Neural progenitor cell (in vitro differentiated cells): Measurements from ENCODE around the gene USP15. TPM values are rescaled to one million over a fixed set of nuclear protein-coding genes. Genes with fewer than 3 reads are reported as not detected.
"Not testable (repeated sequence)": the region's sequence is repeated elsewhere in the genome, so short reads cannot be mapped to it uniquely, and the experiment has no call there.

Source experiments
- DNase-seq: peaks from one replicate; pipeline ENCODE4 v3.0.0-alpha.2; 2016; ENCODE audit warnings: low spot score
- H2AFZ ChIP-seq: fragments of 200-600 bp; sonication (generic); replicated peaks from 2 replicates; pipeline ENCODE4 v1.6.1; 2016; ENCODE audit warnings: antibody characterized with exemption
- H3F3A ChIP-seq: fragments of 200-600 bp; sonication (generic); 2 replicates; pipeline ENCODE4 v1.6.1; 2016; ENCODE audit warnings: antibody characterized with exemption, low read depth
- H3K27ac ChIP-seq: fragments of 200-600 bp; sonication (generic); 2 replicates; pipeline ENCODE4 v1.5.1; 2016; ENCODE audit warnings: mild to moderate bottlenecking
- H3K27me3 ChIP-seq: fragments of 200-600 bp; sonication (generic); 2 replicates; pipeline ENCODE4 v1.6.1; 2016; ENCODE audit warnings: mild to moderate bottlenecking, moderate library complexity
- H3K36me3 ChIP-seq: fragments of 200-600 bp; sonication (generic); 2 replicates; pipeline ENCODE4 v1.5.1; 2016
- H3K4me1 ChIP-seq: fragments of 200-600 bp; sonication (generic); 2 replicates; pipeline ENCODE4 v1.6.1; 2016; ENCODE audit warnings: mixed run types
- H3K4me2 ChIP-seq: fragments of 200-600 bp; sonication (generic); 2 replicates; pipeline ENCODE4 v1.6.1; 2016
- H3K4me3 ChIP-seq: fragments of 200-600 bp; sonication (generic); 2 replicates; pipeline ENCODE4 v1.5.1; 2016
- H3K79me2 ChIP-seq: fragments of 200-600 bp; sonication (generic); 2 replicates; pipeline ENCODE4 v1.6.1; 2016; ENCODE audit warnings: low read depth
- H3K9ac ChIP-seq: fragments of 200-600 bp; sonication (generic); 2 replicates; pipeline ENCODE4 v1.6.1; 2016
- H3K9me3 ChIP-seq: fragments of 200-600 bp; sonication (generic); 2 replicates; pipeline ENCODE4 v1.5.1; 2016; ENCODE audit warnings: low read depth
- H4K20me1 ChIP-seq: fragments of 200-600 bp; sonication (generic); 2 replicates; pipeline ENCODE4 v1.6.1; 2016; ENCODE audit warnings: low read depth
- H3K27ac Mint-ChIP-seq: 3 replicates; pipeline ENCODE4 v1.8.0; 2021; ENCODE audit warnings: mixed read lengths
- H3K27me3 Mint-ChIP-seq: 2 replicates; pipeline ENCODE4 v1.8.0; 2022; ENCODE audit warnings: low read depth, mild to moderate bottlenecking, inconsistent platforms, moderate library complexity, mixed read lengths; ENCODE audit not compliant: insufficient read depth
- H3K36me3 Mint-ChIP-seq: 3 replicates; pipeline ENCODE4 v1.8.0; 2021; ENCODE audit warnings: mixed read lengths
- H3K4me1 Mint-ChIP-seq: 3 replicates; pipeline ENCODE4 v1.8.0; 2021; ENCODE audit warnings: mixed read lengths
- H3K4me3 Mint-ChIP-seq: 3 replicates; pipeline ENCODE4 v1.8.0; 2021; ENCODE audit warnings: mild to moderate bottlenecking, moderate library complexity, mixed read lengths
- H3K9me3 Mint-ChIP-seq: 3 replicates; pipeline ENCODE4 v1.8.0; 2020; ENCODE audit warnings: mixed read lengths
- CTCF ChIP-seq: fragments of 200-600 bp; sonication (generic); IDR thresholded peaks from 2 replicates; pipeline ENCODE4 v1.5.1; 2017; ENCODE audit warnings: antibody characterized with exemption, mild to moderate bottlenecking
- EZH2 ChIP-seq: fragments of 200-600 bp; sonication (generic); IDR thresholded peaks from 2 replicates; pipeline ENCODE4 v1.6.1; 2017; ENCODE audit warnings: antibody characterized with exemption, mild to moderate bottlenecking, moderate library complexity
- EZH2phosphoT487 ChIP-seq: fragments of 200-600 bp; sonication (generic); IDR thresholded peaks from 2 replicates; pipeline ENCODE4 v1.6.1; 2017; ENCODE audit warnings: antibody characterized with exemption
- total RNA-seq: library from RNA; depleted of rRNA; stranded (reverse); fragments of >200 nt; gene quantifications from 2 replicates; pipeline ENCODE4 v1.2.3, GENCODE V29; 2015; ENCODE audit warnings: low replicate concordance

Gene USP15
- total RNA-seq, 1 donor from 2014 or later = 36.0 TPM

GRCh38 chr12:62438098-62438692, 178.0 kb downstream of the USP15 start:
- peaks cover 3% of the 10 kb centered on the region for H3K27me3 Mint-ChIP-seq
- DNase-seq = peak; percentile 69
- H3K27me3 ChIP-seq = peaks cover 37% of the 10 kb centered on the region
- H2AFZ ChIP-seq = peak overlapping the region; percentile 81
- H3F3A ChIP-seq = no peaks in the 10 kb centered on the region
- no peaks in the 10 kb centered on the region for H3K79me2 ChIP-seq
- H3K4me1 ChIP-seq = peaks cover 12% of the 10 kb centered on the region
- no peak overlapping the region for H3K27ac ChIP-seq
- H3K4me1 Mint-ChIP-seq = peaks cover 3% of the 10 kb centered on the region
- peaks cover 20% of the 10 kb centered on the region for H3K9me3 Mint-ChIP-seq
- no peak overlapping the region for H3K9ac ChIP-seq
- no peak for TF ChIP-seq EZH2
- peak; percentile 75 for TF ChIP-seq CTCF
- no peak for TF ChIP-seq EZH2phosphoT487
- H3K36me3 ChIP-seq = no peaks in the 10 kb centered on the region
- no peak overlapping the region for H3K27ac Mint-ChIP-seq
- H4K20me1 ChIP-seq = no peaks in the 10 kb centered on the region
- H3K4me3 Mint-ChIP-seq = no peak overlapping the region
- no peak overlapping the region for H3K4me3 ChIP-seq
- H3K36me3 Mint-ChIP-seq = peaks cover 2% of the 10 kb centered on the region
- no peak overlapping the region for H3K4me2 ChIP-seq
- H3K9me3 ChIP-seq = no peaks in the 10 kb centered on the region

GRCh38 chr12:62446754-62447452, 186.7 kb downstream of the USP15 start:
- H4K20me1 ChIP-seq = no peaks in the 10 kb centered on the region
- Mint-ChIP-seq H3K9me3 (peaks cover 22% of the 10 kb centered on the region), H3K4me1 (no peaks in the 10 kb centered on the region), H3K27me3 (peaks cover 3% of the 10 kb centered on the region), H3K4me3 (no peak overlapping the region), H3K27ac (no peak overlapping the region), H3K36me3 (no peaks in the 10 kb centered on the region)
- TF ChIP-seq CTCF (no peak), EZH2 (no peak), EZH2phosphoT487 (no peak)
- H3K4me2 ChIP-seq = no peak overlapping the region
- H3F3A ChIP-seq = no peaks in the 10 kb centered on the region
- no peaks in the 10 kb centered on the region for H3K36me3 ChIP-seq
- H3K9me3 ChIP-seq = no peaks in the 10 kb centered on the region
- H3K27me3 ChIP-seq = peaks cover 4% of the 10 kb centered on the region
- H3K79me2 ChIP-seq = no peaks in the 10 kb centered on the region
- H3K9ac ChIP-seq = no peak overlapping the region
- H2AFZ ChIP-seq = no peak overlapping the region
- H3K4me3 ChIP-seq = no peak overlapping the region
- no peaks in the 10 kb centered on the region for H3K4me1 ChIP-seq
- H3K27ac ChIP-seq = no peak overlapping the region
- no peak for DNase-seq

- H3K4me1 ChIP-seq = no peaks in the 10 kb centered on the region
- TF ChIP-seq EZH2phosphoT487 = no peak
- TF ChIP-seq CTCF = no peak
- TF ChIP-seq EZH2 = no peak
- no peak for DNase-seq
- no peaks in the 10 kb centered on the region for H3K79me2 ChIP-seq
- no peak overlapping the region for H3K4me3 ChIP-seq
- no peak overlapping the region for H2AFZ ChIP-seq
- H3K27me3 ChIP-seq = peaks cover 4% of the 10 kb centered on the region
- Mint-ChIP-seq H3K36me3 (no peaks in the 10 kb centered on the region), H3K4me3 (no peak overlapping the region), H3K4me1 (no peaks in the 10 kb centered on the region), H3K9me3 (peaks cover 13% of the 10 kb centered on the region), H3K27ac (no peak overlapping the region), H3K27me3 (peaks cover 3% of the 10 kb centered on the region)
- H3K9ac ChIP-seq = no peak overlapping the region
- no peaks in the 10 kb centered on the region for H3F3A ChIP-seq
- no peak overlapping the region for H3K4me2 ChIP-seq
- no peaks in the 10 kb centered on the region for H3K36me3 ChIP-seq
- no peaks in the 10 kb centered on the region for H4K20me1 ChIP-seq
- H3K27ac ChIP-seq = no peak overlapping the region
- H3K9me3 ChIP-seq = no peaks in the 10 kb centered on the region
Observed at GRCh38 chr12:62448436-62448835, 188.2 kb downstream of the USP15 start.

GRCh38 chr12:62455429-62455828, 195.2 kb downstream of the USP15 start:
- H3K27ac ChIP-seq, H3K79me2 ChIP-seq, H3K4me2 ChIP-seq, H3F3A ChIP-seq, H3K9ac ChIP-seq, H3K4me3 Mint-ChIP-seq, H2AFZ ChIP-seq, H3K36me3 ChIP-seq, H3K4me1 Mint-ChIP-seq, H3K27me3 ChIP-seq, H4K20me1 ChIP-seq, H3K36me3 Mint-ChIP-seq, H3K27ac Mint-ChIP-seq, H3K9me3 ChIP-seq, H3K27me3 Mint-ChIP-seq, H3K4me1 ChIP-seq, H3K4me3 ChIP-seq, DNase-seq: not testable (repeated sequence)
- peaks cover 12% of the 10 kb centered on the region for H3K9me3 Mint-ChIP-seq
